A549 (cell line): ENCODE measurements around the gene GPSM1.
A peak's percentile ranks its signal among the peaks of the same experiment; 100 is the strongest.

Experiments
- CHD4 ChIP-seq: fragments of 200-600 bp; sonication (generic); IDR thresholded peaks from 2 replicates; pipeline ENCODE4 v1.6.1; 2016; ENCODE audit warnings: antibody characterized with exemption, mild to moderate bottlenecking, borderline replicate concordance
- GATA3 ChIP-seq: IDR thresholded peaks from 2 replicates; pipeline ENCODE4 v1.6.1; 2012; ENCODE audit warnings: borderline replicate concordance
- HOXA7 ChIP-seq: fragments of 250-450 bp; sonication (Bioruptor Pico); IDR thresholded peaks from 2 replicates; pipeline ENCODE4 v1.5.0; 2020; ENCODE audit warnings: mild to moderate bottlenecking, moderate library complexity
- MAZ ChIP-seq: fragments of 150-350 bp; IDR thresholded peaks from 2 replicates; pipeline ENCODE4 v1.6.1; 2014; ENCODE audit warnings: antibody characterized with exemption, low read depth, low read length, borderline replicate concordance
- NPAS2 ChIP-seq: fragments of 250-450 bp; sonication (Bioruptor Pico); IDR thresholded peaks from 2 replicates; pipeline ENCODE4 v1.8.0; 2022; ENCODE audit warnings: mild to moderate bottlenecking, moderate library complexity, borderline replicate concordance
- POLR2A ChIP-seq: IDR thresholded peaks from 2 replicates; pipeline ENCODE4 v1.6.1; 2012; ENCODE audit warnings: mild to moderate bottlenecking, low read length
- RAD21 ChIP-seq, 2 experiments: fragments of >200 bp in 1 of 2; sonication (Bioruptor Twin) in 1 of 2; formaldehyde crosslinking in 1 of 2; IDR thresholded peaks in 1 of 2; conservative IDR thresholded peaks in 1 of 2; 2 replicates in 1 of 2; 3 replicates in 1 of 2; pipeline ENCODE4 v1.6.1; 2012 to 2018; ENCODE audit warnings: inconsistent platforms in 1 of 2
- SMC3 ChIP-seq: fragments of >200 bp; sonication (Bioruptor Twin); formaldehyde crosslinking; IDR thresholded peaks from 3 replicates; pipeline ENCODE4 v1.6.1; 2018; ENCODE audit warnings: inconsistent platforms
- TP53 ChIP-seq: fragments of 250-450 bp; sonication (Bioruptor Pico); IDR thresholded peaks from 2 replicates; pipeline ENCODE4 v1.5.0; 2021; ENCODE audit warnings: mild to moderate bottlenecking, moderate library complexity
- ZSCAN20 ChIP-seq: fragments of 250-450 bp; sonication (Bioruptor Pico); IDR thresholded peaks from 2 replicates; pipeline ENCODE4 v1.8.0; 2022; ENCODE audit warnings: mild to moderate bottlenecking, moderate library complexity
- TF ChIP-seq, protein P1 (sequence below): fragments of 450-650 bp; IDR thresholded peaks from 2 replicates; pipeline ENCODE4 v1.6.1; 2014; ENCODE audit warnings: antibody characterized with exemption
- TF ChIP-seq, protein P2 (sequence below): fragments of >200 bp; sonication (Bioruptor Twin); formaldehyde crosslinking; IDR thresholded peaks from 3 replicates; pipeline ENCODE4 v1.5.1; 2016
- TF ChIP-seq, protein P3 (sequence below): fragments of 200-600 bp; sonication (generic); IDR thresholded peaks from 2 replicates; pipeline ENCODE4 v1.6.1; 2016; ENCODE audit warnings: antibody characterized with exemption, mild to moderate bottlenecking, moderate library complexity

DNA sequence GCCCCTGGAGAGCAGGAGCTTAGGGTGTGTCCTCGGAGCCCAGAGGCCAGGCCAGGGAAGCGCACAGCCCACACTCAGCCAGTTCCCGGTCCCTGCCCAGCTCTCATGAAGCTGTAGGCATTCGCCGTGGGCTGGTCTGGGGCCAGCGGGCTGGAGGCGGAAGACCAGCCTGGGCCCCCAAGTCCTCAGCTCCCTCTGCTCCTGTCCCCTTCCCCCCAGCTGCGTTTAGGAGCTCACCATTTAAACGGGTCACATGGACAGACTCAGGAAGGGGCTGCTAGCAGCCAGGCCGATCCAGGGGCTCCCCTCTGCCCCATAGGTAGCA is 18.8 kb downstream of the GPSM1 start:
- TF ChIP-seq SMC3 (0 out of 3 replicates have a peak, but pooled peaks have one; percentile 1), RAD21 (conservative IDR thresholded peaks at IDR 0.05 in 1 of 2, IDR thresholded peaks at IDR 0.05 in 1 of 2) (no peak), TP53 (CRISPR knock-in tag) (no peak), MAZ (no peak), POLR2A (no peak), ZSCAN20 (CRISPR knock-in tag) (no peak), GATA3 (no peak), NPAS2 (no peak), CHD4 (no peak), HOXA7 (CRISPR knock-in tag) (no peak)
- TF ChIP-seq, protein P1, sequence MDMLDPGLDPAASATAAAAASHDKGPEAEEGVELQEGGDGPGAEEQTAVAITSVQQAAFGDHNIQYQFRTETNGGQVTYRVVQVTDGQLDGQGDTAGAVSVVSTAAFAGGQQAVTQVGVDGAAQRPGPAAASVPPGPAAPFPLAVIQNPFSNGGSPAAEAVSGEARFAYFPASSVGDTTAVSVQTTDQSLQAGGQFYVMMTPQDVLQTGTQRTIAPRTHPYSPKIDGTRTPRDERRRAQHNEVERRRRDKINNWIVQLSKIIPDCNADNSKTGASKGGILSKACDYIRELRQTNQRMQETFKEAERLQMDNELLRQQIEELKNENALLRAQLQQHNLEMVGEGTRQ = no peak
- TF ChIP-seq, protein P2, sequence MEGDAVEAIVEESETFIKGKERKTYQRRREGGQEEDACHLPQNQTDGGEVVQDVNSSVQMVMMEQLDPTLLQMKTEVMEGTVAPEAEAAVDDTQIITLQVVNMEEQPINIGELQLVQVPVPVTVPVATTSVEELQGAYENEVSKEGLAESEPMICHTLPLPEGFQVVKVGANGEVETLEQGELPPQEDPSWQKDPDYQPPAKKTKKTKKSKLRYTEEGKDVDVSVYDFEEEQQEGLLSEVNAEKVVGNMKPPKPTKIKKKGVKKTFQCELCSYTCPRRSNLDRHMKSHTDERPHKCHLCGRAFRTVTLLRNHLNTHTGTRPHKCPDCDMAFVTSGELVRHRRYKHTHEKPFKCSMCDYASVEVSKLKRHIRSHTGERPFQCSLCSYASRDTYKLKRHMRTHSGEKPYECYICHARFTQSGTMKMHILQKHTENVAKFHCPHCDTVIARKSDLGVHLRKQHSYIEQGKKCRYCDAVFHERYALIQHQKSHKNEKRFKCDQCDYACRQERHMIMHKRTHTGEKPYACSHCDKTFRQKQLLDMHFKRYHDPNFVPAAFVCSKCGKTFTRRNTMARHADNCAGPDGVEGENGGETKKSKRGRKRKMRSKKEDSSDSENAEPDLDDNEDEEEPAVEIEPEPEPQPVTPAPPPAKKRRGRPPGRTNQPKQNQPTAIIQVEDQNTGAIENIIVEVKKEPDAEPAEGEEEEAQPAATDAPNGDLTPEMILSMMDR = no peak; the same call in 2 of the 3 replicates
- TF ChIP-seq, protein P3, sequence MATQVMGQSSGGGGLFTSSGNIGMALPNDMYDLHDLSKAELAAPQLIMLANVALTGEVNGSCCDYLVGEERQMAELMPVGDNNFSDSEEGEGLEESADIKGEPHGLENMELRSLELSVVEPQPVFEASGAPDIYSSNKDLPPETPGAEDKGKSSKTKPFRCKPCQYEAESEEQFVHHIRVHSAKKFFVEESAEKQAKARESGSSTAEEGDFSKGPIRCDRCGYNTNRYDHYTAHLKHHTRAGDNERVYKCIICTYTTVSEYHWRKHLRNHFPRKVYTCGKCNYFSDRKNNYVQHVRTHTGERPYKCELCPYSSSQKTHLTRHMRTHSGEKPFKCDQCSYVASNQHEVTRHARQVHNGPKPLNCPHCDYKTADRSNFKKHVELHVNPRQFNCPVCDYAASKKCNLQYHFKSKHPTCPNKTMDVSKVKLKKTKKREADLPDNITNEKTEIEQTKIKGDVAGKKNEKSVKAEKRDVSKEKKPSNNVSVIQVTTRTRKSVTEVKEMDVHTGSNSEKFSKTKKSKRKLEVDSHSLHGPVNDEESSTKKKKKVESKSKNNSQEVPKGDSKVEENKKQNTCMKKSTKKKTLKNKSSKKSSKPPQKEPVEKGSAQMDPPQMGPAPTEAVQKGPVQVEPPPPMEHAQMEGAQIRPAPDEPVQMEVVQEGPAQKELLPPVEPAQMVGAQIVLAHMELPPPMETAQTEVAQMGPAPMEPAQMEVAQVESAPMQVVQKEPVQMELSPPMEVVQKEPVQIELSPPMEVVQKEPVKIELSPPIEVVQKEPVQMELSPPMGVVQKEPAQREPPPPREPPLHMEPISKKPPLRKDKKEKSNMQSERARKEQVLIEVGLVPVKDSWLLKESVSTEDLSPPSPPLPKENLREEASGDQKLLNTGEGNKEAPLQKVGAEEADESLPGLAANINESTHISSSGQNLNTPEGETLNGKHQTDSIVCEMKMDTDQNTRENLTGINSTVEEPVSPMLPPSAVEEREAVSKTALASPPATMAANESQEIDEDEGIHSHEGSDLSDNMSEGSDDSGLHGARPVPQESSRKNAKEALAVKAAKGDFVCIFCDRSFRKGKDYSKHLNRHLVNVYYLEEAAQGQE = no peak
